Panc1 (cell line): Measurements from ENCODE around the gene NPEPL1. TPM values are rescaled to one million over a fixed set of nuclear protein-coding genes. Genes with fewer than 3 reads are reported as not detected.

Experiments
- ATAC-seq: fragments of 200-7000 bp; cut with Tn5 transposase; 2 replicates; pipeline ENCODE4 v1.9.1; 2020; ENCODE audit warnings: mild to moderate bottlenecking, moderate library complexity
- BruUV-seq: library from RNA; stranded (reverse); fragments of 400-500 nt; replicated peaks from 2 replicates; lab custom pipeline; 2021; lab: Mats Ljungman, UMichigan
- CTCF ChIA-PET: fragments of 300-600 bp; sonication (Branson Sonifier 250); formaldehyde crosslinking; loops from one replicate; lab custom pipeline; 2022; ENCODE audit warnings: antibody characterized with exemption; lab: Charles Lee
- POLR2A ChIA-PET: fragments of 300-600 bp; sonication (Branson Sonifier 250); formaldehyde crosslinking; loops from one replicate; lab custom pipeline; 2022; ENCODE audit warnings: antibody characterized with exemption; lab: Charles Lee
- DNase-seq: peaks from one replicate; pipeline ENCODE4 v3.0.0-alpha.2; 2010; ENCODE audit warnings: low read depth, low spot score
- H3K27ac ChIP-seq: 2 replicates; pipeline ENCODE4 v1.5.1; 2011; ENCODE audit warnings: mild to moderate bottlenecking, low read length, inconsistent platforms
- H3K27me3 ChIP-seq: fragments of 200-500 bp; sonication (Bioruptor generic); 2 replicates; pipeline ENCODE4 v1.6.0; 2014; ENCODE audit warnings: low read length, inconsistent platforms; ENCODE audit not compliant: control insufficient read depth, insufficient read depth
- H3K36me3 ChIP-seq: fragments of 200-500 bp; sonication (Bioruptor generic); 2 replicates; pipeline ENCODE4 v1.5.1; 2014; ENCODE audit warnings: inconsistent platforms, mild to moderate bottlenecking, low read length, moderate library complexity; ENCODE audit not compliant: control insufficient read depth, insufficient read depth
- H3K4me1 ChIP-seq: 2 replicates; pipeline ENCODE4 v1.5.1; 2011; ENCODE audit warnings: inconsistent platforms, mild to moderate bottlenecking, low read length, moderate library complexity; ENCODE audit not compliant: control insufficient read depth, insufficient read depth
- H3K4me3 ChIP-seq, 2 experiments: 2 replicates each; pipeline ENCODE4 v1.5.1; 2011 to 2012; ENCODE audit warnings: low read depth in 2 of 2, low read length in 2 of 2, mild to moderate bottlenecking in 2 of 2, inconsistent platforms in 1 of 2, moderate library complexity in 1 of 2
- H3K9me3 ChIP-seq: fragments of 200-500 bp; sonication (Bioruptor generic); 2 replicates; pipeline ENCODE4 v1.5.1; 2014; ENCODE audit warnings: low read depth, mild to moderate bottlenecking, inconsistent platforms, low read length, moderate library complexity; ENCODE audit not compliant: control insufficient read depth, insufficient read depth
- CTCF ChIP-seq: fragments of 450-650 bp; IDR thresholded peaks from 2 replicates; pipeline ENCODE4 v1.5.1; 2017; ENCODE audit warnings: mild to moderate bottlenecking
- POLR2AphosphoS5 ChIP-seq: IDR thresholded peaks from 2 replicates; pipeline ENCODE4 v1.6.1; 2012; ENCODE audit warnings: mild to moderate bottlenecking, low read depth, low read length, moderate library complexity
- REST ChIP-seq, 2 experiments: IDR thresholded peaks; 2 replicates each; pipeline ENCODE4 v1.6.1; 2011 to 2012; ENCODE audit warnings: low read depth in 2 of 2, control low read depth in 1 of 2, low read length in 1 of 2, mild to moderate bottlenecking in 1 of 2, moderate library complexity in 1 of 2; ENCODE audit not compliant: insufficient read depth in 1 of 2
- SIN3A ChIP-seq: IDR thresholded peaks from 2 replicates; pipeline ENCODE4 v1.6.1; 2012; ENCODE audit warnings: low read depth, mild to moderate bottlenecking, low read length, moderate library complexity, borderline replicate concordance; ENCODE audit not compliant: insufficient read depth
- TCF7L2 ChIP-seq: IDR thresholded peaks from 2 replicates; pipeline ENCODE4 v1.6.1; 2011; ENCODE audit warnings: mild to moderate bottlenecking, low read depth, low read length, inconsistent platforms
- in situ Hi-C: cut with HindIII; loops from 2 replicates; pipeline ENCODE4 v1.10.0; 2016; ENCODE audit warnings: low sequenced_read_pairs, low pct_unique_long_range_greater_than_20kb
- intact Hi-C: fragments of 100-400 bp; cut with micrococcal nuclease; formaldehyde crosslinking; loops from one replicate; pipeline ENCODE4 v1.10.0; 2022; ENCODE audit not compliant: unreplicated experiment
- total RNA-seq: library from RNA; stranded (reverse); gene quantifications from one replicate; pipeline ENCODE4 v1.2.1, GENCODE V29; 2021; ENCODE audit not compliant: unreplicated experiment

Gene NPEPL1
- total RNA-seq, 1 experiment from 2014 or later, result 27.4 TPM

- ChIA-PET POLR2A (no interaction called here), CTCF (no interaction called here)
- H3K27ac ChIP-seq, result no peak overlapping the region
- no peak for ATAC-seq
- H3K36me3 ChIP-seq, result no peaks in the 10 kb centered on the region
- H3K9me3 ChIP-seq, result 0 out of 2 replicates have a peak, but pooled peaks cover 2% of the 10 kb centered on the region
- intact Hi-C loops (no loop called here), in situ Hi-C loops (no loop called here)
- DNase-seq, result no peak
- H3K4me1 ChIP-seq, result no peaks in the 10 kb centered on the region
- TF ChIP-seq SIN3A (no peak), POLR2AphosphoS5 (no peak), TCF7L2 (no peak), REST (IDR thresholded peaks at IDR 0.05; ENCODE audit: insufficient read depth in 1 of 2, low read depth in 2 of 2, low read length in 1 of 2) (no peak), CTCF (no peak)
- H3K27me3 ChIP-seq, result peaks cover 11% of the 10 kb centered on the region
- BruUV-seq, result no TSS peak
- no peak overlapping the region for H3K4me3 ChIP-seq
Observed at GRCh38 chr20:58742668-58743566, 50.3 kb downstream of the NPEPL1 start.

- TF ChIP-seq SIN3A (no peak), REST (IDR thresholded peaks at IDR 0.05; ENCODE audit: insufficient read depth in 1 of 2, low read depth in 2 of 2, low read length in 1 of 2) (no peak)
- H3K4me1 ChIP-seq, result no peaks in the 10 kb centered on the region
- DNase-seq, result no peak
- no peak for ATAC-seq
- H3K27ac ChIP-seq, result no peak overlapping the region
- no TSS peak for BruUV-seq
- H3K36me3 ChIP-seq, result no peaks in the 10 kb centered on the region
- ChIA-PET CTCF (no interaction called here), POLR2A (no interaction called here)
- peaks cover 3% of the 10 kb centered on the region for H3K27me3 ChIP-seq
- intact Hi-C loops, result no loop called here
- no peak overlapping the region for H3K4me3 ChIP-seq
- H3K9me3 ChIP-seq, result no peaks in the 10 kb centered on the region
- in situ Hi-C loops, result no loop called here
Observed at GRCh38 chr20:58743929-58744534, 51.4 kb downstream of the NPEPL1 start.
